Trophoblast cell (in vitro differentiated cells and primary cell): ENCODE results near the gene DDAH2.
A peak's percentile ranks its signal among the peaks of the same experiment; 100 is the strongest.

Experiments used
- DNase-seq, 2 donors: peaks; one replicate each; pipeline ENCODE4 v3.0.0-alpha.2; 2016
- H2AFZ ChIP-seq: 2 replicates; pipeline ENCODE4 v1.6.1; 2013; ENCODE audit warnings: low read length, moderate library complexity, mild to moderate bottlenecking; ENCODE audit not compliant: insufficient read depth, poor library complexity
- H2AK5ac ChIP-seq: 2 replicates; pipeline ENCODE4 v1.6.1; 2013; ENCODE audit warnings: mild to moderate bottlenecking, low read length
- H2BK120ac ChIP-seq: 2 replicates; pipeline ENCODE4 v1.6.1; 2013; ENCODE audit warnings: low read length, mild to moderate bottlenecking, moderate library complexity; ENCODE audit not compliant: insufficient read depth, poor library complexity
- H2BK12ac ChIP-seq: 2 replicates; pipeline ENCODE4 v1.6.1; 2013; ENCODE audit warnings: mild to moderate bottlenecking, low read length, moderate library complexity
- H2BK5ac ChIP-seq: 2 replicates; pipeline ENCODE4 v1.6.1; 2013; ENCODE audit warnings: low read length, low read depth, moderate library complexity, mild to moderate bottlenecking; ENCODE audit not compliant: poor library complexity
- H3K14ac ChIP-seq: 2 replicates; pipeline ENCODE4 v1.6.1; 2013; ENCODE audit warnings: mild to moderate bottlenecking, low read length
- H3K18ac ChIP-seq: 2 replicates; pipeline ENCODE4 v1.6.1; 2013; ENCODE audit warnings: mild to moderate bottlenecking, low read length
- H3K23ac ChIP-seq: 2 replicates; pipeline ENCODE4 v1.6.1; 2013; ENCODE audit warnings: low read length
- H3K27ac ChIP-seq: 2 replicates; pipeline ENCODE4 v1.5.1; 2013; ENCODE audit warnings: low read depth, mild to moderate bottlenecking, inconsistent platforms, low read length, moderate library complexity
- H3K27me3 ChIP-seq: 2 replicates; pipeline ENCODE4 v1.6.1; 2013; ENCODE audit warnings: inconsistent platforms, mild to moderate bottlenecking, low read length, moderate library complexity; ENCODE audit not compliant: insufficient read depth
- H3K36me3 ChIP-seq, 2 experiments: 1 replicate in 1 of 2; 2 replicates in 1 of 2; pipeline ENCODE4 v1.6.1; 2013; ENCODE audit warnings: low read length in 2 of 2, mild to moderate bottlenecking in 2 of 2, moderate library complexity in 1 of 2; ENCODE audit not compliant: insufficient read depth in 2 of 2, control insufficient read depth in 1 of 2
- H3K4ac ChIP-seq: 2 replicates; pipeline ENCODE4 v1.6.1; 2013; ENCODE audit warnings: low read depth, mild to moderate bottlenecking, low read length, moderate library complexity
- H3K4me1 ChIP-seq, 2 experiments: 1 replicate in 1 of 2; 2 replicates in 1 of 2; pipeline ENCODE4 v1.6.1; 2013; ENCODE audit warnings: low read length in 2 of 2, mild to moderate bottlenecking in 2 of 2, moderate library complexity in 1 of 2; ENCODE audit not compliant: insufficient read depth in 2 of 2, control insufficient read depth in 1 of 2
- H3K4me2 ChIP-seq: 2 replicates; pipeline ENCODE4 v1.6.1; 2013; ENCODE audit warnings: inconsistent platforms, mild to moderate bottlenecking, low read length, moderate library complexity
- H3K4me3 ChIP-seq: 2 replicates; pipeline ENCODE4 v1.5.1; 2013; ENCODE audit warnings: mild to moderate bottlenecking, low read depth, low read length, inconsistent platforms
- H3K79me1 ChIP-seq: one replicate; pipeline ENCODE4 v1.6.1; 2013; ENCODE audit warnings: low read length
- H3K79me2 ChIP-seq: 2 replicates; pipeline ENCODE4 v1.6.1; 2013; ENCODE audit warnings: low read length, mild to moderate bottlenecking; ENCODE audit not compliant: control insufficient read depth, insufficient read depth, poor library complexity
- H3K9ac ChIP-seq: 2 replicates; pipeline ENCODE4 v1.6.1; 2013; ENCODE audit warnings: mild to moderate bottlenecking, low read length
- H3K9me3 ChIP-seq: 2 replicates; pipeline ENCODE4 v1.6.1; 2013; ENCODE audit warnings: low read depth, mild to moderate bottlenecking, control low read depth, inconsistent platforms, low read length; ENCODE audit not compliant: insufficient read depth
- H4K12ac ChIP-seq: 2 replicates; pipeline ENCODE4 v1.6.1; 2013; ENCODE audit warnings: low read depth, mild to moderate bottlenecking, low read length, moderate library complexity
- H4K8ac ChIP-seq: 2 replicates; pipeline ENCODE4 v1.6.1; 2013; ENCODE audit warnings: low read depth, mild to moderate bottlenecking, low read length, moderate library complexity
- H4K91ac ChIP-seq: one replicate; pipeline ENCODE4 v1.6.1; 2013; ENCODE audit warnings: low read depth, mild to moderate bottlenecking, low read length, moderate library complexity
- WGBS: extraction: QIAGEN DNeasy Blood & Tissue Kit; methylation state at CpG from one replicate; pipeline ENCODE4 v1.1.7; 2013; ENCODE audit warnings: missing lambda C conversion rate; ENCODE audit not compliant: insufficient read length, insufficient coverage; ENCODE audit errors: extremely low coverage; 5-methylcytosine and 5-hydroxymethylcytosine counted together

DDAH2 gene

GRCh38 chr6:31733734-31734133 is 4.6 kb upstream of the DDAH2 start:
- H2BK12ac ChIP-seq, result no peak overlapping the region
- H3K4me2 ChIP-seq, result peak overlapping the region; percentile 89
- peak overlapping the region; percentile 28 for H3K9ac ChIP-seq
- peak overlapping the region; percentile 56 for H3K4ac ChIP-seq
- H3K4me1 ChIP-seq, result peaks cover 23 to 25% of the 10 kb centered on the region in 2 experiments
- no peak overlapping the region for H3K27ac ChIP-seq
- H3K27me3 ChIP-seq, result no peaks in the 10 kb centered on the region
- no peak overlapping the region for H4K8ac ChIP-seq
- H3K23ac ChIP-seq, result no peak overlapping the region
- no CpG with 5 or more reads among the region's 4 CpGs for WGBS
- no peak overlapping the region for H4K12ac ChIP-seq
- no peaks in the 10 kb centered on the region for H3K9me3 ChIP-seq
- H2BK120ac ChIP-seq, result no peak overlapping the region
- no peak overlapping the region for H2BK5ac ChIP-seq
- no peak overlapping the region for H3K18ac ChIP-seq
- peaks cover 42% of the 10 kb centered on the region for H3K79me1 ChIP-seq
- H2AFZ ChIP-seq, result no peak overlapping the region
- no peak overlapping the region for H2AK5ac ChIP-seq
- H3K79me2 ChIP-seq, result peaks cover 28% of the 10 kb centered on the region
- H3K36me3 ChIP-seq, result peaks cover 27 to 34% of the 10 kb centered on the region in 2 experiments
- DNase-seq, result no peak
- no peak overlapping the region for H3K4me3 ChIP-seq
- H3K14ac ChIP-seq, result no peak overlapping the region
- H4K91ac ChIP-seq, result no peak overlapping the region

- no peak for DNase-seq
- Histone ChIP-seq H3K36me3 (peaks cover 42 to 51% of the 10 kb centered on the region in 2 experiments), H2BK120ac (no peak overlapping the region), H3K4me2 (no peak overlapping the region), H2BK5ac (no peak overlapping the region), H3K27me3 (no peaks in the 10 kb centered on the region), H3K79me1 (peaks cover 31% of the 10 kb centered on the region), H4K12ac (no peak overlapping the region), H3K9ac (no peak overlapping the region), H4K8ac (no peak overlapping the region), H3K4ac (no peak overlapping the region), H3K4me3 (no peak overlapping the region), H3K27ac (no peak overlapping the region), H4K91ac (no peak overlapping the region), H2AFZ (no peak overlapping the region), H3K79me2 (peaks cover 29% of the 10 kb centered on the region), H2BK12ac (no peak overlapping the region), H3K23ac (no peak overlapping the region), H3K4me1 (peaks cover 19% of the 10 kb centered on the region in 2 experiments), H3K14ac (no peak overlapping the region), H3K18ac (no peak overlapping the region), H3K9me3 (no peaks in the 10 kb centered on the region), H2AK5ac (no peak overlapping the region)
- no CpG with 5 or more reads among the region's 3 CpGs for WGBS
Observed at GRCh38 chr6:31732029-31732428, 2.9 kb upstream of the DDAH2 start.

- H4K91ac ChIP-seq, result no peak overlapping the region
- no peak overlapping the region for H2BK120ac ChIP-seq
- H3K79me2 ChIP-seq, result peaks cover 22% of the 10 kb centered on the region
- no peak overlapping the region for H3K18ac ChIP-seq
- H3K9me3 ChIP-seq, result no peaks in the 10 kb centered on the region
- H2AFZ ChIP-seq, result no peak overlapping the region
- H2AK5ac ChIP-seq, result no peak overlapping the region
- H3K4me1 ChIP-seq, result peaks cover 14% of the 10 kb centered on the region in 2 experiments
- DNase-seq, result peak in 1 of 2 donors; percentile 23
- H2BK5ac ChIP-seq, result no peak overlapping the region
- peak overlapping the region; percentile 43 for H3K4me2 ChIP-seq
- H3K4ac ChIP-seq, result no peak overlapping the region
- H3K9ac ChIP-seq, result no peak overlapping the region
- peaks cover 20% of the 10 kb centered on the region for H3K79me1 ChIP-seq
- H3K27ac ChIP-seq, result peak overlapping the region; percentile 95
- no peak overlapping the region for H3K4me3 ChIP-seq
- H3K23ac ChIP-seq, result no peak overlapping the region
- H4K8ac ChIP-seq, result no peak overlapping the region
- WGBS, result no CpG with 5 or more reads among the region's 11 CpGs
- no peak overlapping the region for H4K12ac ChIP-seq
- no peaks in the 10 kb centered on the region for H3K27me3 ChIP-seq
- peaks cover 45 to 63% of the 10 kb centered on the region in 2 experiments for H3K36me3 ChIP-seq
- no peak overlapping the region for H3K14ac ChIP-seq
- H2BK12ac ChIP-seq, result no peak overlapping the region
Observed at GRCh38 chr6:31730631-31731086, 1.6 kb upstream of the DDAH2 start.

GRCh38 chr6:31729979-31730630 is 1.0 kb upstream of the DDAH2 start:
- no CpG with 5 or more reads among the region's 46 CpGs for WGBS
- Histone ChIP-seq H3K4ac (peak overlapping the region; percentile 93), H3K36me3 (peaks cover 45 to 64% of the 10 kb centered on the region in 2 experiments), H3K27me3 (no peaks in the 10 kb centered on the region), H3K4me2 (peak overlapping the region; percentile 65), H3K79me2 (peaks cover 16% of the 10 kb centered on the region), H3K9me3 (no peaks in the 10 kb centered on the region), H3K79me1 (peaks cover 15% of the 10 kb centered on the region), H2BK120ac (peak overlapping the region; percentile 96), H3K18ac (peak overlapping the region; percentile 98), H2AFZ (peak overlapping the region; percentile 96), H3K9ac (peak overlapping the region; percentile 93), H4K91ac (peak overlapping the region; percentile 99), H3K14ac (peak overlapping the region; percentile 98), H3K4me1 (peaks cover 14% of the 10 kb centered on the region in 2 experiments), H2BK12ac (no peak overlapping the region), H2BK5ac (peak overlapping the region; percentile 97), H2AK5ac (peak overlapping the region; percentile 95), H3K27ac (peak overlapping the region; percentile 95), H4K12ac (peak overlapping the region; percentile 89), H3K23ac (no peak overlapping the region), H3K4me3 (peak overlapping the region; percentile 91), H4K8ac (peak overlapping the region; percentile 98)
- peak; percentile 65 to 77 for DNase-seq
